ENCODE measurements around the gene RPRD1B.

DNA sequence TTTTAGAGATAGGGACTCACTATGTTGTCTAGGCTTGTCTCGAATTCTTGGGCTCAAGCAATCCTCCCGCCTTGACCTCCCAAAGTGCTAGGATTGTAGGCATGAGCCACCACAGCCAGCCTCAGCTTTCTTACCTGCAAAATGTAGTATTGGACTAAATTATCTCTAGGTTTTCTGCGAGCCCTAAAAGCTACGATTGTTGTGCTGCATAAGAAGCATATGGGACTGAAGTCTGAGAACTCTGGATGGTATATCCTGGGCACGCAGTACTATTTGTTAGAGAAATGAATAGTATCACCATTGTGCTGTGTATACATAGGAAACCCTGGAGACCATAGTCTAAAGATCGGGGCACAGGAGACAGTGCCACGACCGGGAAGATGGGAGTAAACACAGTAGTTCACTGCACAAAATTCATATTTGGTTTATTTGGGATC lies 60.1 kb downstream of the RPRD1B start:
- no peak for TF ChIP-seq EZH2 (IDR thresholded peaks at IDR 0.05; ENCODE audit: borderline replicate concordance, low read depth, low read length, severe bottlenecking)
- TF ChIP-seq, protein P1, sequence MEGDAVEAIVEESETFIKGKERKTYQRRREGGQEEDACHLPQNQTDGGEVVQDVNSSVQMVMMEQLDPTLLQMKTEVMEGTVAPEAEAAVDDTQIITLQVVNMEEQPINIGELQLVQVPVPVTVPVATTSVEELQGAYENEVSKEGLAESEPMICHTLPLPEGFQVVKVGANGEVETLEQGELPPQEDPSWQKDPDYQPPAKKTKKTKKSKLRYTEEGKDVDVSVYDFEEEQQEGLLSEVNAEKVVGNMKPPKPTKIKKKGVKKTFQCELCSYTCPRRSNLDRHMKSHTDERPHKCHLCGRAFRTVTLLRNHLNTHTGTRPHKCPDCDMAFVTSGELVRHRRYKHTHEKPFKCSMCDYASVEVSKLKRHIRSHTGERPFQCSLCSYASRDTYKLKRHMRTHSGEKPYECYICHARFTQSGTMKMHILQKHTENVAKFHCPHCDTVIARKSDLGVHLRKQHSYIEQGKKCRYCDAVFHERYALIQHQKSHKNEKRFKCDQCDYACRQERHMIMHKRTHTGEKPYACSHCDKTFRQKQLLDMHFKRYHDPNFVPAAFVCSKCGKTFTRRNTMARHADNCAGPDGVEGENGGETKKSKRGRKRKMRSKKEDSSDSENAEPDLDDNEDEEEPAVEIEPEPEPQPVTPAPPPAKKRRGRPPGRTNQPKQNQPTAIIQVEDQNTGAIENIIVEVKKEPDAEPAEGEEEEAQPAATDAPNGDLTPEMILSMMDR (IDR thresholded peaks at IDR 0.05; ENCODE audit: borderline replicate concordance, extremely low read depth, low read length, poor library complexity, severe bottlenecking) = no peak

Data from DND-41 (cell line).